WTC11 (cell line): ENCODE measurements around the gene RPS6KC1. TPM values are rescaled to one million over a fixed set of nuclear protein-coding genes. Genes with fewer than 3 reads are reported as not detected.

ENCODE experiments used
- AFF4 ChIP-seq: sonication (generic); formaldehyde crosslinking; IDR thresholded peaks from 2 replicates; pipeline ENCODE4 v1.8.1; 2023; ENCODE audit warnings: mild to moderate bottlenecking, missing genetic modification reagents, borderline replicate concordance
- ATF3 ChIP-seq: sonication (generic); formaldehyde crosslinking; conservative IDR thresholded peaks from 2 replicates; pipeline ENCODE4 v1.8.1; 2022; ENCODE audit warnings: mild to moderate bottlenecking, missing genetic modification reagents
- ATF6 ChIP-seq: sonication (generic); formaldehyde crosslinking; IDR thresholded peaks from 2 replicates; pipeline ENCODE4 v1.8.1; 2023; ENCODE audit warnings: mild to moderate bottlenecking, missing genetic modification reagents
- CREM ChIP-seq: sonication (generic); formaldehyde crosslinking; IDR thresholded peaks from 2 replicates; pipeline ENCODE4 v1.8.1; 2022; ENCODE audit warnings: mild to moderate bottlenecking, missing genetic modification reagents, moderate library complexity
- CTCF ChIP-seq: fragments of 200-600 bp; IDR thresholded peaks from 2 replicates; pipeline ENCODE4 v1.8.0; 2022; ENCODE audit warnings: antibody characterized with exemption
- ERG ChIP-seq: fragments of 250-450 bp; sonication (Bioruptor Pico); IDR thresholded peaks from 2 replicates; pipeline ENCODE4 v1.8.0; 2021; ENCODE audit warnings: mild to moderate bottlenecking
- ETV6 ChIP-seq: sonication (generic); formaldehyde crosslinking; IDR thresholded peaks from 2 replicates; pipeline ENCODE4 v1.8.1; 2022; ENCODE audit warnings: mild to moderate bottlenecking, missing genetic modification reagents
- IRF2 ChIP-seq: sonication (generic); formaldehyde crosslinking; IDR thresholded peaks from 2 replicates; pipeline ENCODE4 v1.8.0; 2022; ENCODE audit warnings: low read depth, missing genetic modification reagents, borderline replicate concordance
- NFATC4 ChIP-seq: fragments of 250-450 bp; sonication (Bioruptor Pico); IDR thresholded peaks from 2 replicates; pipeline ENCODE4 v1.9.0; 2021; ENCODE audit warnings: mild to moderate bottlenecking
- SMAD4 ChIP-seq: sonication (generic); formaldehyde crosslinking; IDR thresholded peaks from 2 replicates; pipeline ENCODE4 v1.8.0; 2022; ENCODE audit warnings: mild to moderate bottlenecking, missing genetic modification reagents
- SP1 ChIP-seq: sonication (generic); formaldehyde crosslinking; conservative IDR thresholded peaks from 2 replicates; pipeline ENCODE4 v1.8.1; 2022; ENCODE audit warnings: missing genetic modification reagents
- TCF7 ChIP-seq: sonication (generic); formaldehyde crosslinking; IDR thresholded peaks from 2 replicates; pipeline ENCODE4 v1.8.0; 2022; ENCODE audit warnings: mild to moderate bottlenecking, low read depth, missing genetic modification reagents, moderate library complexity
- TEAD1 ChIP-seq: sonication (generic); formaldehyde crosslinking; IDR thresholded peaks from 2 replicates; pipeline ENCODE4 v1.8.0; 2022; ENCODE audit warnings: mild to moderate bottlenecking, missing genetic modification reagents
- TEAD4 ChIP-seq: sonication (generic); formaldehyde crosslinking; IDR thresholded peaks from 2 replicates; pipeline ENCODE4 v1.8.0; 2022; ENCODE audit warnings: mild to moderate bottlenecking, missing genetic modification reagents
- ZNF121 ChIP-seq: sonication (generic); formaldehyde crosslinking; IDR thresholded peaks from 2 replicates; pipeline ENCODE4 v1.8.0; 2023; ENCODE audit warnings: missing genetic modification reagents
- ZNF263 ChIP-seq: sonication (generic); formaldehyde crosslinking; IDR thresholded peaks from 2 replicates; pipeline ENCODE4 v1.8.1; 2022; ENCODE audit warnings: low read depth, mild to moderate bottlenecking, moderate library complexity, missing genetic modification reagents
- ZNF317 ChIP-seq: sonication (generic); formaldehyde crosslinking; IDR thresholded peaks from 2 replicates; pipeline ENCODE4 v1.8.1; 2023; ENCODE audit warnings: low read depth, mild to moderate bottlenecking, moderate library complexity, missing genetic modification reagents, borderline replicate concordance
- ZNF423 ChIP-seq: fragments of 250-450 bp; sonication (Bioruptor Pico); IDR thresholded peaks from 2 replicates; pipeline ENCODE4 v2.1.2; 2022; ENCODE audit warnings: mild to moderate bottlenecking, moderate library complexity
- ZNF425 ChIP-seq: fragments of 250-450 bp; sonication (Bioruptor Pico); conservative IDR thresholded peaks from 2 replicates; pipeline ENCODE4 v1.9.0; 2021; ENCODE audit warnings: mild to moderate bottlenecking
- ZNF532 ChIP-seq: fragments of 250-450 bp; sonication (Bioruptor Pico); IDR thresholded peaks from 2 replicates; pipeline ENCODE4 v1.9.0; 2021; ENCODE audit warnings: mild to moderate bottlenecking, borderline replicate concordance
- total RNA-seq: library from RNA; stranded (reverse); gene quantifications from 3 replicates; pipeline ENCODE4 v1.2.3, GENCODE V29; 2021

The RPS6KC1 gene
- total RNA-seq, 1 experiment from 2014 or later = 17.4 TPM

GRCh38 chr1:213015099-213016050 is 35.7 kb upstream of the RPS6KC1 start, which contains the start of gene ANGEL2 (continued):
- TF ChIP-seq IRF2 (CRISPR knock-in tag) (no peak), ZNF317 (CRISPR knock-in tag) (no peak), AFF4 (CRISPR knock-in tag) (0 out of 2 replicates have a peak, but pooled peaks have one; percentile 36), ZNF425 (CRISPR knock-in tag) (no peak), ATF6 (CRISPR knock-in tag) (no peak), CREM (CRISPR knock-in tag) (no peak), ZNF263 (CRISPR knock-in tag) (no peak), ZNF532 (CRISPR knock-in tag) (no peak), ERG (CRISPR knock-in tag) (no peak), SP1 (CRISPR knock-in tag) (no peak), SMAD4 (CRISPR knock-in tag) (0 out of 2 replicates have a peak, but pooled peaks have one; percentile 6), ZNF423 (no peak), TEAD4 (no peak), ETV6 (CRISPR knock-in tag) (no peak), TCF7 (CRISPR knock-in tag) (no peak; the same call in 1 of the 2 replicates), TEAD1 (CRISPR knock-in tag) (peak; percentile 25; the same call in 1 of the 2 replicates), CTCF (no peak), ATF3 (CRISPR knock-in tag) (no peak), NFATC4 (CRISPR knock-in tag) (no peak), ZNF121 (CRISPR knock-in tag) (no peak)
